ENCODE data around the gene ARHGAP6.
"Not testable (repeated sequence)": the region's sequence is repeated elsewhere in the genome, so short reads cannot be mapped to it uniquely, and the experiment has no call there.

ARHGAP6 gene

DNA sequence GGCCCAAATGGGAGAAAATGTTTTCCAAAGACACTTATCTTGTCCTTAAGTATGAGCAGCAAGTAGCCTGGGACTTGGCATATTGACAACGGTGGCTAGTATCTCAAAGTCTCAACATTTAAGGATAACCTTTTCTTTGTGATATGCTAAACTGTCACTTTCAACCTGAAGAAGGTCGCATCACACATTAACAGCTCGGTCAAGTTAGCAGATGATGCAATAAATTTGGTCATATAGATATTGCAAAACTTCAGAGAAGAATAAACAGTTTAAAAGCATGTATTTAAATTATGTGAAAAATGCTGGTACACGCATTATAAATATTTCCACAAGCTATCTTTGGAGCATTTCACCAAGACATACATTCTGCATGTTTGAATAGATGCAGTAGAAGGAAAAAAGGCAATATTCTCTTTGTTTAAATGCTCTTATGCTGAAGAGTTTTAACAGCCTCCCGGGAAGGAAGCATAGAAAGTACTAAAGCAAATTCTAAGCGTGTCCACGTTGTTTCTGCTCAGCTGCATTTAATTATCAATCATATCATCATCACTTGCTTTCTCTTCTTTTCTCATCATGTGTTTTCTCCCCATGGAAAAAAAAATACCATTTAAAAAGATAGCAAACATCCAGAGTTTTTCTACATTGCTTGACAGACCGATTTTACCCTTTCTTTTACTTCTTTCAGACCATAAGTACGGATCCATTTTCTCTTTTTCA, 24.2 kb downstream of the ARHGAP6 start:
- no peak for DNase-seq

DNA sequence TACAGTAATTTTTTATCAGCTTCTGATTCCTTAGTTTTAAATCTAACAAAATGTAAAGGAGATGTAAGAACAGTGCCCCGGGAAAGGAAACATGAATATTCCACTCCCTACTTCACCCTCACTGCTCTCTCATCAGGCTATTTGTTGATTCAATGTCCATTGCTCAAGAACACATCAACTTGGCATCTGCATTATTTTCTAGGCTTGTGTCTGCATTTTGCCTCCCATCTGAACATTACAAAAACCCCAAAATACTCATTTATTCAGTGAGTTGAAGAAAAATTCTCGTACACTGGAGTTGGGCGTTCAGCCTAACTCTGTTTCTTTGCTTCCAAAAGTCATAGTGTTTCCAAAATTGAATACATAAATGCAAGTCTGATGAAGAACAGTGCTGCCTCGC, 25.6 kb downstream of the ARHGAP6 start:
- no peak for DNase-seq

DNA sequence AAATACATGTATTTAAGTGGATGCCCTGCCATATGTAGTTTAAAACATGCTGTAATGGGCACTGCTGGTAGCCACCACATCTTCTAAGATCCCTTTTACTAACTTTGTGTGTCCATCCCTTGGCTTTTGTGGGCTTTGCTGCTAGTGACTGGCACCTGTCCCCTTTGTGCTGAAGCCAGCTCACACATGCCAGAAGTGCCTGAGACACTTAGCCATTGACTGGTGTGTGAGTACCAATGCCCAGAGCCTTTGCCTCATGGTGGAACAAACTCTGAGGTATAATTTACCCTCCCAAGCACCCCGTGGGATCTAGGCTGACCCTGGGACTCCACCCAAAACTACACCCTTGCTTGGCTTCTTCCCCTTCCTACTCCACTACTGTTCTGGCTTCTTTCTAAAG, 33.0 kb downstream of the ARHGAP6 start:
- no peak for DNase-seq

DNA sequence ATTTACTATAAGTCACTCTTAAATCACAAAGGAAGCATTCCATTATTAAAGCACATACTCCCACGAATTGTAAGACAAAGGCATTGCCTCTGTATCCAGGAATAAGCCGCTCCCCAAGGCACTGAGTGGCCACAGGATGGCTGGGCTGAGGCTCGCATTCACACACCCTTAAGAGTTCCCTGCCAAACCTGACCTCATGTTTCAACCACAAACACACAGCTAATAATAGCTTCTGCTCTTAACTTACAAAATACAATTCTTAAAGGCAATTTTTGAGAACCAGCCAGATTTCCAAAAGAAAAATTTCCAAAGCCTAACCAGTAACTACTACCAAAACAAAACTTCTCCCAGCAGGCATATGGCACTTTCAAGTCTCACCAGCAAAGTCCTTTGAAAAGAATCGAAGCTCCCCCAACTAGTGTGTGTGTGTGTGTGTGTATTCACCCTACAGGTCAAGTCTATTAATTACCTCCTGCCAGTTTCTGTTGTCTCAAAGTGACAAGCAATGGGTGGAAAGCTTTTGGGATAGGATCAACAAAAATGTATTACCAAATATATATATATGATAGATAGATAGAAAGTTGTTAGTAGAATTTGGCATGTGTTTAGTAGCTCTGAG, 36.0 kb downstream of the ARHGAP6 start:
- no peak for DNase-seq

DNA sequence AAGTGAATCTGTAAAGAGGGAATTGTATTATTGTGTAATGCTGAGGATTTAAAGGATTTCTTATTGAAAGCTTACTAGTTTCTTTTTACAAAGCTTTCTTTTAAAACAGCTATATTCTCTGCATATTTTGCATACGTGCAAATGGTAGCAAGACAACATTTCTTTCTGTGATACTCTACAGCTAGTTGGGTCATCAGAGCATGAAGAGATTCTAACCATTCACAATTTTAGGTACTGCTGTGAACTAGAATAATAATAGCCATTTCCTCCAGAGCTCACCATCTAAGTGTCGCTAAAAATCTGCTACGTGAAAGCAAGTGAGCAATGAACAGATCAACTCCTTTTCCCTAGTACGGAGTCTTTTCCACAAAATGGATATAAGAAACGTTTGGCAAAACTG, 37.3 kb downstream of the ARHGAP6 start:
- DNase-seq = no peak

DNA sequence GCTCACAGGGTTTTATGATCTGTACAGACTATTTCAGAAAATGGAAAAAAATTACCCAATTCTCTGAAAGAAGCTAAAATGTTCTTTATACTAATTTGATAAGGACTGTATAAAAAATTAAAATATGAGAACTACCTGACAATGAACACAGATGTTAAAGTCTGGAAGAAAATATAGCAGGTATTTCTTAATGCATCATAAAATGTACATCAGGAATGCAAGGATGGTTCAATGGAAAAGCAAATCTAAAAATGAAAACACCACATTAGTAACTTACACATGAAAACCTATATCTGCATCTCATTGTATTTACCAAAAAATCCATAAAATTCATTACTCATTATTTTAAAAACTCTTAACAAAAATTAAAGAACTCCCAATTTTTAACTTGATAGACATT, 39.4 kb downstream of the ARHGAP6 start:
- DNase-seq = no peak

DNA sequence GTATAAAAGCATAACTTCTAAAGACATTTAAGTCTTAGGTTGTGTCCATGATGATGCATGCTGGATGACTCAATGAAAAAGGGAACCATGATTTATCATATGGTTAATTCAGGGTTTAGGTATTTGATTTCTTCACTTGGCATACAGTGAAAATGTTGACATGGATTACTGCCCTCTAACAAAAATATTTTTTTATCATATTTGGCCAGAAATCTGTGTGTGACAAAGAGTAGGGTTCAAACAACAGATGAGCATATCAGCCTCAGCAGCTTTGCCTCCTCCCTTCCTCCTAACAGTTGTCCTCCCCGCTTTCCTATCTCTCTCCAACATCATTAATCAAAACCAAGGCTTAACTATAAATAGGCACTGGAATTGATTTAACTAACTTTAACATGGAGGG, 46.3 kb downstream of the ARHGAP6 start:
- DNase-seq = no peak

DNA sequence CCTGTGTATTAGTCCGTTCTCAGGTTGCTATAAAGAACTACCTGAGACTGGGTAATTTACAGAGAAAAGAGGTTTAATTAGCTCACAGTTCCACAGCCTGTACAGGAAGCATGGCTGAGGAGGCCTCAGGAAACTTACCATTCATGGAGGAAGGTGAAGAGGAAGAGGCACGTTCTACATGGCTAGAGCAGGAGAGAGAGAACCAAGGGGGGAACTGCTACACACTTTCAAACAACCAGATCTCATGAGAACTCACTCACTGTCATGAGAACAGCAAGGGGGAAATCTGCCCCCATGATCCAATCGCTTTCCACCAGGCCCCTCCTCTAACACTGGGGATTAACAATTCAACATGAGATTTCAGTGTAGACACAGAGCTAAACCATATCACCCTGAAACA, 51.5 kb downstream of the ARHGAP6 start:
- DNase-seq = not testable (repeated sequence)

DNA sequence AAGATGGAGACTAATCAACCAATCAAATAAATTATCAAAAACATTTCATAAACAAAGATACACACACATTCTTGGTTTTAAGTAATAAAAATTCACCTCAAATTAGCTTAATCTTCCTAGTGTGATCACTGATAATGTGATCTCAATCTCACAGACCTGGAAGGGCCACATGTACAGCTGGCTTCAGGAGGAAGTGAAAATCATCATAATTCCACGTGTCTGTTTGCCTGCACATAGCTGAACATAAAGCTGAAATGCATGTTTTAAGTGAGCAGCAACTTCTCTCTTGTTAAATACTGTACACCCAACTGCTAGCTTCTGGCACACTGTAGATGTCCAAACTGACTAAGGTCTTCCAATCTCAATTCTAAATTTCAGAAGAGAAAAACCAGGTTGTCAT, 53.8 kb downstream of the ARHGAP6 start:
- no peak for DNase-seq

DNA sequence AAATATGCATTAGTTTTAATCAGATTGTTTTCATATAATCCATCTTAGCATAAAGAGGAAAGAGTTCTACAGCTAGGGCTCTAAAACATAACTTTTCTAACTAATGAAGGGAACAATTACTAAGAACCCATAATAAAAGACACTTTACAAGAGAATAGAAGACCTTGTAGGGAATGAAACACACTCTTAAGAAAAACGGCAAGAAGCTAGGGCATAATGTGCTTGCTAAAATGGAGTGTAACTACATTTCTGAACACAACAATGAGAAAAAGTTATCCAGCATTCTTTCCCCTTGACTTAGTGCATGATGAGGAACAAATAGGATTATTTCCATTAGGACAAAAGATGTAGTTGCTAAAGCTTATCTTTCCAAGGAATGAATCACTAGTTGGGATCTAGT, 54.6 kb downstream of the ARHGAP6 start:
- no peak for DNase-seq

DNA sequence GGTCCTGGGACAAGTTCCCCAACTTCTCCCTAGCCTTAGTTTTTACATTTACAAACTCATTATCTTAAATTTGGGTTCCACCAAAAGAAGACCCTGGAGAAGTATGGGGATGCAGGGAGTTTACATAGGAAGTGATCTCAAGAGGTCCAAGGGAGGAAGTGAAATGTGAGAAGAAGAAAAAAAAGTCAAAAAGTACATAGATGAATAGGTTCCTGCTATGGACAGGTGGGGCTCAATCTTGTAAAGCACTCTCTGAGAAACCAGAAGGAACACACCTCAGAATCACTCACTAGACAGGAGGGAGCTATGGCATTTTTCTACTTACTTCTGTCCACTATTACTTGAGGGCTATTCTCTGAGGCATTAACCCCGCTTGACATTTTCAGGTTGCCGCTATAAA, 56.6 kb downstream of the ARHGAP6 start:
- no peak for DNase-seq

DNA sequence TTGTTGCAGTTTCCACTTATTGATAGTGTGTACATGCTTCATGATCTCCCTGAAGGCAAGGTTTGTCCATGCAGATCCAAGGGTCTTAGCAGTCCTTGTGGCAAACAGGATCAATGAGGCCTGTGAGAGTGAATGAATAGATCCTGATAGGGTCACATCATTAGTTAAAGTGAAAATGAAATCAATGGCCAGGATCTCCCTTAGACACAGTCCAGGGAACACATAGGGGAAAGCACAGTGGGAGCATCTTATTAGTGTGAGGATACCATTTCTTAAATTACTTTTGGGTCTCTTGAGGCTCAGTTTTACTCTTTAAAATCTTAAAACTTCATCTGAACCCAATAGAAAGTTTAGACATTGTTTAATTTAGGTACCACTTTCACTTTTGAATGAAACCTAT, 59.3 kb downstream of the ARHGAP6 start:
- DNase-seq = no peak

DNA sequence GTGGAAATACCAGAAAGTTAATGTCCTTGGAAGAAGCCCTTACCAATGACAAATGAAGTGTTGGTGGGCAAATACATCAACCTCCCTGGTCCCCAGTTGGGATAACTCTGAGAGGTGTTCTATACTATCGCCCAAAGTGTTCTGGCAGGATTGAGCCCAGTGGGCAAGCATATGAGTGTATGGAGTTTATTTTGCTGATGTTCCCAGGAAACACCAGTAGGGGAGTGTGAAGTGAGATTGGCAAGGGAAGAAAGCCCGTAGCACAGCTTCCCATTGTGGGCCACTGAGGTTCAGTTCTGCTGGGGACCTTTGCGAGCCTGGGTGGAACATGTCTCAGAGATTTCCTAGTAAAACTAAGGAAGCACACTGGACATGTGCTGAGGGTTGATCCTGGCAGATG, 65.1 kb downstream of the ARHGAP6 start:
- no peak for DNase-seq

DNA sequence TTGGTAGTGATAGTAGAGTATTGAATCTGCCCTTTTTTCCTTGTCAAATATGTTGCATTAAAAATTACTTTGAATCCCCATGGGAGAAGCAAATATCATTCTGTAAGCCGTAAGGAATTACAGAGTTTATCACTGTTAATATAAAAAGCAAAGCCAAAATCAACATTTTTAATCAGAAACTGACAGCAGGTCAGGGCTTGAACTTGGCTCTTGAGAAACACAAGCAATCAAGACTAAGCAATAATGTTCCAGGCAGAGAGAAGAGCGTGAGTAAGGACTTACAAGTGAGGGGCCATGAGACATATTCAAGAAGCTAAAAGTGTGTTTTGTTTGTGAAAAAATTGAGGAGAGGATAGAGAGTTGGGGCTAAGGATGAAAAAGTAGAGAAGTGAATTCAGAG, 68.2 kb downstream of the ARHGAP6 start:
- no peak for DNase-seq

DNA sequence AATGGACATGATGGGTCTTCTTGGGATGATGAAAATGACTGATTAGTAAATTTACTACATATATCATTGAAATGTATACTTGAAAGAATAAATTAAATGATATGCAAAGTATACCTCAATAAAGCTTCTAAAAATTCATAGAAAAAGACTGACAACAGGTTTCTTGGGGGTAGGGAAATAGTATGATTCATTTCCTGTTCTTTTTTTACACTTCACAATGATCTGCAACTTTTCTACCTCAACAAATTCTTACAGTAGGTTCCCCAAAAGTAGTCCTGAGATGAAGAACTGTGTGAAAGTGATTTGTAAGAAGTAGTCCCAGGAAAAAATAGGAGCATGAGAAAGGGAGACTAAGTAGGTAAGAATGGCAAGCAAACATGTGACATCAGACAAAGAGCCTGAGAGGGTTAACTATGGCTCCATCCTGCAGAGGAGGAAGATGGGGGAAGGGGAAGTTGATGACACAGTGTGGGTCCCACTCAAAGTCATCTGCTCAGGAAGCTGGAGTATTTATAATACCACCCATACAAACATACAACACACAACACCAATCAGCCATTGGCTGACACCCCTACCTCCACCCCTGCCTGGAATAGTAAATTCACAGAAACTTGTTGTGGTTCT, 73.9 kb downstream of the ARHGAP6 start:
- DNase-seq = no peak

DNA sequence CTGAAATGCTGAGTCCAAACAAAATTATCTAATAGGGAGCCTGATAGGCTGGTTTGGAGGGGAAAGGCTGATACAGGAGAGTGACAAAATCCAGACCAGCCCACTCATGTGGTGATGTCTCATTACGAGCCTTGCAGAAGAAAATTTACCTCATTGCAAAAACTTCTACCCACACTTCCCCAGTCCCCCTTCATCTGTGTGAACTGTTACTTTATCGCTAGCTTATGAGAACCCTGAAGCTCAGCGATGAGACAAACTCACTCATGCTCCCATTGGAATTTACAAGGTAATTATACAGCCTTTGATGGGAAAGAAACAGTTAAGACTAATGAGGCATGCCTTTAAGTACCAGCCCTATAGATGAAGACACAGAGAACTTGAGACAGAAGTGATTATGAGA, 76.1 kb downstream of the ARHGAP6 start:
- DNase-seq = no peak

DNA sequence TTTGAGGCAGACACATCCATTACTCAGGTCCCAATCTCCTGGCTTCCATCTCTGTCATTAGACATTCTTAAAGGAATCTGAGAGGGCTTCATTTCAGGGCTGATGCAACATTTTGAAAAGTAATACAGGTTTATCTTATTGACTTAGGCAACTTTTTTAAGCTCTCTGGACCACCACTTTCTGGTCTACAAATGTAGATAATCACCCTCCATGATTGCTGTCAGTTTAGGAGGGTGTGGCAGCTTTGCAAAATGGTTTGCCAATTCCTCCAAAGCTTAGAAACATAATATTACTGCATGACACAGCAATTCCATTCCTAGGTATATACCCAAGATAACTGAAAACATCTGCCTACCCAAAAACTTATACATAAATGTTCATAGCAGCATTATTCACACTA, 77.6 kb downstream of the ARHGAP6 start:
- no peak for DNase-seq

DNA sequence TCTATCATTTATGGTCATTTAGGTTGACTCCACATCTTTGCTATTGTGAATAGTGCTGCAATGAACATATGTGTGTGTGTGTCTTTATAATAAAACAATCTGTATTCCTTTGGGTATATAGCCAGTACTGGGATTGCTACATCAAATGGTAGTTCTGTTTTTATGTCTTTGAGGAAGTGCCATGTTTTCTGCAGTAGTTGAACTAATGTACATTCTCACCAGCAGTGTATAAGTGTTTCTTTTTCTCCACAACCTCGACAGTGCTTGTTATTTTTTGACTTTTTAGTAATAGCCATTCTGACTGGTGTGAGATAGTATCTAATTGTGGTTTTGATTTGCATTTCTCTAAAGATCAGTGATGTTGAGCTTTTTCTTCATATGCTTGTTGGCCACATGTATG, 80.5 kb downstream of the ARHGAP6 start:
- DNase-seq = no peak

DNA sequence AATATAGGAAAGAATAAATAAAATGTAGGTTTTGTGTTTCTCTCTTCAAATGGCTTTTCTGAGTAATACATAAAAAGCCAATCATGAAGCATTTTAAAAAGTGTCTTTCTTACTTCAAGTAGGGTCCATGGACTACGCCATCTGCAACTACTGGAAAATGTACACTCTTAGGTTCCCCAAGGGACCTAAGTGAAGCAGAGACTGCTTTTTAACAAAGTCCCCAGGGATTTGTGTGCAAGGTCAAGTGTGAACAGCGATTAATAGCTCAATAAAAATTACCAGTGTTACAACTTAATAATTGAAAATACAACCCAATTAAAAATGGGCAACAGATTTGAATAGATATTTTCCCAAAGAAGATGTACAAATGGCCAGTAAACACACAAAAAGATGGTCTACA, 84.9 kb downstream of the ARHGAP6 start:
- DNase-seq = no peak

DNA sequence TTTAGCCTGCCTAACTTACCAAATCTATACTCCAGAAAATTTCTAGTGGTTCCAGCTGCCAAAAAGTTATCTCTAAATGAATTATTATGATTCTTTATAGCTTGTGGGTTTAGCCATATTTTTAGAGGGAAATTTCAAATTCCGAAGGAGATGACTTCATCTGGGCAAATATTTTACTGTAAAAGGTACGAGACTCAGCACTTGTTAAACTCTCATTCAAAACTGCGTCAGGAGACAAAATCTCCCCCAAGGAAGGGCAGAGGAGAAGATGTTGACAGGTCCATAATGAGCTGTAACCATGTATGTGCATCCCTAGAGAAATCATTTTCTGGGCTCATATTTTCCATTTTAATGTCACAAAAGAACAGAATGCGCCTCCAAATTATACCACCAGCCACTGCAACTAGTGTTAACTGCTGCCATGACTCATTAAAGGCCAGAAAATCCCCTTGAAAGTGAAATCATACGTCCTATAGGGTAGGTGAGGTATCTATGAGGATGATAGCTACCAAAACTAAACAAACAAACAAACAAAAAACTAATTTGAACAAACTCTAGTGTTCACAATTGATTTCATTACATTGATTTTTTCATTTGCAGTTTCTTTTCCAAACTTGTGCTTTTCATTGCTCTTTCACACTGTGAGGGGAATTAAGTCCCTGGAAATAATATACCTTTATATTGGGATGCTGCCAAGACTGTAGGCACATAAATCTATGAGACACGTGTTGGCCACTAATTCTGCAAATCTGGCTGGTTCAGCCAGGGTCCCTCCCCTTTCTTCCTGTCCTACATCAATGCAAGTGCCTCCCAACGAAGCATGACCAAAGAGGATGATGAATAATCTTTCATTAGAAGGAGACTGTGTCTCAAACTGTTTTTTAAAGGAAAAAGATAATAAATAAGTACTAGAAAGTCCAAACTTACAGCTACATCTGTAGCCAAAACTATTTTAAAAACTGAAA, 85.8 kb downstream of the ARHGAP6 start:
- DNase-seq = no peak

DNA sequence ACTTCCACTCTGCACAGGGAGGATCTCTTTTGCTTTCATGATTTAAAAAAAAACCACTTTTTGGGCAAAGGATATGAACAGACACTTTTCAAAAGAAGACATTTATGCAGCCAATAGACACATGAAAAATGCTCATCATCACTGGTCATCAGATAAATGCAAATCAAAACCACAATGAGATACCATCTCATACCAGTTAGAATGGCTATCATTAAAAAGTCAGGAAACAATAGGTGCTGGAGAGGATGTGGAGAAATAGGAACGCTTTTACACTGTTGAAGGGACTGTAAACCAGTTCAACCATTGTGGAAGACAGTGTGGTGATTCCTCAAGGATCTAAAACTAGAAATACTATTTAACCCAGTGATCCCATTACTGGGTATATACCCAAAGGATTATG, 87.4 kb downstream of the ARHGAP6 start:
- not testable (repeated sequence) for DNase-seq

DNA sequence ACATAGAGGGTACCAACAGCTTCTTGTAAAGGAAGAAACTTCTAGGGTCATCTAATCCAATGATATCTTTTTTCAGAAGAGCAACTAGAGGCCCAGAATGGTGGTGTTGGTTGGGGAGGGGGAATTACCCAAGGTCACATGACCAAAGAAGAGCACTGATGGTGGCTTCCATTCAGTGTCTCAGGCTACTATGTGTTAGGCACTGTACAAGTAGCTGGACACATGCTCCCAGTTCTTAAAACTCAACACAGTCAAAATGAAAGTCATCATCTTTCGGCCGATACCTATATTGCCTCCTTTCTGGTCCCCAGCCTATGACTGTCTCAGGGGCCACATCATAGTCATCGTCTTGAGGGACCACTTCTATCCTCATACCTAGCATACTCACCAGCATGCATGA, 88.1 kb downstream of the ARHGAP6 start:
- DNase-seq = no peak

DNA sequence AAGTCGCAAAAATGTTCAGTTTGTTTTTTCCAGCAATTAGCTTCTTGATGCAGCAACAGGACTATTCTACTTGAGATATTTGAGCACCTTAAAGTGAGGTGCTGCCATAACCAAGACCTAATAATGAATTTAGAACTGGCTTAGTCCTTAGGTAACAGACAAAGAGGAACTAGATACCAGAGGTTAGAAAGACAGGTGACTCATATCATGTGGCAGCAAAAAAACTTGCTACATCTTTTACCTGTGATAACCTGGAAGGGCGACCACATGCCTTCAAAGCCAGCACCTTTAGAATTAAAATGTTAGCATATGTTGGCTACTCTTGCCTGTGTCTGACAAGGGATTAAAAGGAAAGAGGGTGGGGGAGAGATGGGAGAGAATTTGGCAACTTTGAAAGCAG, 90.4 kb downstream of the ARHGAP6 start:
- DNase-seq = no peak
